Lung (tissue), 12 donors: ENCODE data around the gene FAAP20. TPM values are rescaled to one million over a fixed set of nuclear protein-coding genes. Genes with fewer than 3 reads are reported as not detected.

Source experiments
- ATAC-seq: fragments of 200-7000 bp; cut with Tn5 transposase; one replicate; pipeline ENCODE4 v1.9.1; 2020; ENCODE audit warnings: moderate number of reproducible peaks; ENCODE audit not compliant: insufficient read depth, low FRiP score
- DNase-seq, 3 donors: peaks; one replicate each; pipeline ENCODE4 v3.0.0-alpha.2; 2013 to 2017
- H3K27ac ChIP-seq, 2 donors: one replicate each; pipeline ENCODE4 v1.5.1; 2013; ENCODE audit warnings: mild to moderate bottlenecking in 2 of 2, moderate library complexity in 2 of 2, control low read depth in 1 of 2, inconsistent platforms in 1 of 2, low read depth in 1 of 2, low read length in 1 of 2
- H3K27me3 ChIP-seq, 3 donors: one replicate each; pipeline ENCODE4 v1.5.1; 2013; ENCODE audit warnings: low read length in 2 of 3; ENCODE audit not compliant: control insufficient read depth in 3 of 3, insufficient read depth in 3 of 3
- H3K36me3 ChIP-seq, 4 donors: one replicate each; pipeline ENCODE4 v1.5.1; 2013; ENCODE audit warnings: low read length in 4 of 4, mild to moderate bottlenecking in 1 of 4, moderate library complexity in 1 of 4; ENCODE audit not compliant: control insufficient read depth in 4 of 4, insufficient read depth in 4 of 4
- H3K4me1 ChIP-seq, 5 donors: one replicate each; pipeline ENCODE4 v1.5.1; 2013; ENCODE audit warnings: low read length in 5 of 5, mild to moderate bottlenecking in 2 of 5, moderate library complexity in 1 of 5; ENCODE audit not compliant: control insufficient read depth in 5 of 5, insufficient read depth in 5 of 5
- H3K4me3 ChIP-seq: one replicate; pipeline ENCODE4 v1.5.1; 2013; ENCODE audit warnings: mild to moderate bottlenecking, control low read depth, moderate library complexity
- H3K9ac ChIP-seq, 2 donors: one replicate each; pipeline ENCODE4 v1.5.1; 2013; ENCODE audit warnings: low read length in 2 of 2, control low read depth in 1 of 2; ENCODE audit not compliant: insufficient read depth in 1 of 2
- H3K9me3 ChIP-seq, 4 donors: one replicate each; pipeline ENCODE4 v1.5.1; 2013; ENCODE audit warnings: low read length in 3 of 4, mild to moderate bottlenecking in 1 of 4, moderate library complexity in 1 of 4; ENCODE audit not compliant: control insufficient read depth in 4 of 4, insufficient read depth in 3 of 4
- WGBS, 2 donors: extraction: QIAGEN DNeasy Blood & Tissue Kit; methylation state at CpG; one replicate each; pipeline ENCODE4 v1.1.7; 2013; 5-methylcytosine and 5-hydroxymethylcytosine counted together
- polyA plus RNA-seq, 2 donors: library from polyadenylated mRNA; stranded (reverse); fragments of 200-250 nt; gene quantifications; one replicate each; pipeline ENCODE4 v1.2.1, GENCODE V29; 2013
- total RNA-seq, 2 donors: library from RNA; depleted of rRNA in 1 of 2; stranded (reverse); fragments of >200 nt in 1 of 2; gene quantifications; one replicate each; pipeline ENCODE4 v1.2.1, GENCODE V29; 2014 to 2021
- TF ChIP-seq, protein P1 (sequence below): IDR thresholded peaks from 2 replicates; pipeline ENCODE4 v1.5.1; 2012; ENCODE audit warnings: mild to moderate bottlenecking; ENCODE audit errors: control extremely low read depth, extremely low read depth
- donor health status: control.
- donor health status: control.
- donor health status: Bipolar disorder and iron deficiency.
- donor health status: healthy.
- donor health status: DM: yes; HTN: yes; CAD: no.

The FAAP20 gene
- total and polyA plus RNA-seq, 4 donors, result 16.8 to 87.9 (median 68.4) TPM

DNA sequence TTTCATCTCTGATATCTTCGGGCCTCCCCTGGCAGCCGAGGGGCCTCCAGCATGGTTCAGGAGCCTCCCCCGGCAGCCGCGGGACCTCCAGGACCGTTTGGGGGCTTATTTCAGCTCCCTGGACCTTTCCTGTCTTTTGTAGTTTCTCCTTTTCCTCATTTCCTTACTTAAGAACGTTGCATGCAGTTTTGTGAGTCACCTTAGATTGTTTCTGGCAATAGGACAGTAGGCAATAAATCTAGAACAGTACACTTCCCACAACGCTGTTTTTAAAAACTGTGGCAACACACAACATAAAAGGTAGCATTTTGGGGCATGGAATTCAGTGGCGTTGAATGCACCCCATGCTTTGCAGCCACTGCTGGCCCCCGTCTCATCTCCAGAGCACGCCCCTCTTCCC is 24.4 kb downstream of the FAAP20 start:
- H3K4me3 ChIP-seq, result no peak overlapping the region
- 77% methylated on average over 11 of the region's 11 CpGs for WGBS, 2 donors
- no peak overlapping the region for H3K9ac ChIP-seq

DNA sequence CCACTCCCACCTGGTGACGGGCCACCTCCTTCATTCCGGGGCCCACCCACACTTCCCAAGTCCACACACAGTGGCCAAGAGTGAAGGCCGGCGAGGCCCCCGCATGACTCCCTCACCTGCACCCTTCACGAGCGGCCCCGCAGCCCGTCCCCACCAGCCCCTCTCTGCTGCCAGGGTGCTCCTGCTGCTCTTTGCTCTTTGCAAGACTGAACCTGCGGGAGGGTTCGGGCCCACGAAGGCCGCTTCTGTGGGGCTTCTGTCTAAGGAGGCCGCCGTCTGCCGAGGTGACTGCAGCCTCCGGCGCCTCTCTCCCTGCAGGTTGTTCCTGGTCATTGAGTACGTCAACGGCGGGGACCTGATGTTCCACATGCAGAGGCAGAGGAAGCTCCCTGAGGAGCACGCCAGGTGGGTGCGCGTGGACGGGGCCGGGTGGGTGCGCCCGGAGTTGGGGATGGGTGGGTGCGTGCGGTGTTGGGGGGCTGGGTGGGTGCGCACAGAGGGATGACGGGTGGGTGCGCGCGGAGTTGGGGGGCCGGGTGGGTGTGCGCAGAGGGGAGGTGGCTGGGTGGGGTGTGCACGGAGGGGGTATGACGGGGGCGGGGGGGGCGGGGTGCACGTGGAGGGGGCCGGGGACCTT is 25.3 kb downstream of the FAAP20 start:
- DNase-seq, result no peak
- H3K27me3 ChIP-seq, result no peaks in the 10 kb centered on the region
- WGBS, 2 donors, result 95% methylated on average over 43 of the region's 43 CpGs

More for the DNA sequence above, 24.4 kb downstream of the FAAP20 start:
- H3K4me1 ChIP-seq, result peaks cover 0 to 5% (median 0%) of the 10 kb centered on the region in 5 donors
- ATAC-seq (no peak), DNase-seq (no peak)
- no peak overlapping the region for H3K27ac ChIP-seq
- no peaks in the 10 kb centered on the region for H3K27me3 ChIP-seq
- TF ChIP-seq, protein P1, sequence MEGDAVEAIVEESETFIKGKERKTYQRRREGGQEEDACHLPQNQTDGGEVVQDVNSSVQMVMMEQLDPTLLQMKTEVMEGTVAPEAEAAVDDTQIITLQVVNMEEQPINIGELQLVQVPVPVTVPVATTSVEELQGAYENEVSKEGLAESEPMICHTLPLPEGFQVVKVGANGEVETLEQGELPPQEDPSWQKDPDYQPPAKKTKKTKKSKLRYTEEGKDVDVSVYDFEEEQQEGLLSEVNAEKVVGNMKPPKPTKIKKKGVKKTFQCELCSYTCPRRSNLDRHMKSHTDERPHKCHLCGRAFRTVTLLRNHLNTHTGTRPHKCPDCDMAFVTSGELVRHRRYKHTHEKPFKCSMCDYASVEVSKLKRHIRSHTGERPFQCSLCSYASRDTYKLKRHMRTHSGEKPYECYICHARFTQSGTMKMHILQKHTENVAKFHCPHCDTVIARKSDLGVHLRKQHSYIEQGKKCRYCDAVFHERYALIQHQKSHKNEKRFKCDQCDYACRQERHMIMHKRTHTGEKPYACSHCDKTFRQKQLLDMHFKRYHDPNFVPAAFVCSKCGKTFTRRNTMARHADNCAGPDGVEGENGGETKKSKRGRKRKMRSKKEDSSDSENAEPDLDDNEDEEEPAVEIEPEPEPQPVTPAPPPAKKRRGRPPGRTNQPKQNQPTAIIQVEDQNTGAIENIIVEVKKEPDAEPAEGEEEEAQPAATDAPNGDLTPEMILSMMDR, result no peak
- H3K36me3 ChIP-seq, result peaks cover 0 to 12% (median 0%) of the 10 kb centered on the region in 4 donors
- no peaks in the 10 kb centered on the region for H3K9me3 ChIP-seq

GRCh38 chr1:2168535-2168934 is 26.0 kb downstream of the FAAP20 start:
- H3K4me3 ChIP-seq, result no peak overlapping the region
- H3K27me3 ChIP-seq, result no peaks in the 10 kb centered on the region
- WGBS, 2 donors, result 91 to 92% methylated on average over 12 of the region's 12 CpGs
- H3K9me3 ChIP-seq, result no peaks in the 10 kb centered on the region
- DNase-seq (no peak), ATAC-seq (no peak)
- no peak overlapping the region for H3K9ac ChIP-seq
- peaks cover 0 to 12% (median 0%) of the 10 kb centered on the region in 4 donors for H3K36me3 ChIP-seq
- no peak overlapping the region for H3K27ac ChIP-seq
- H3K4me1 ChIP-seq, result no peaks in the 10 kb centered on the region
- TF ChIP-seq, protein P1, result no peak

More for the DNA sequence above, 25.3 kb downstream of the FAAP20 start:
- H3K4me3 ChIP-seq, result no peak overlapping the region
- H3K4me1 ChIP-seq, result peaks cover 0 to under 1% (median 0%) of the 10 kb centered on the region in 5 donors
- H3K9ac ChIP-seq, result no peak overlapping the region
- peaks cover 0 to 12% (median 0%) of the 10 kb centered on the region in 4 donors for H3K36me3 ChIP-seq
- H3K27ac ChIP-seq, result no peak overlapping the region
- no peaks in the 10 kb centered on the region for H3K9me3 ChIP-seq
- ATAC-seq, result no peak
- TF ChIP-seq, protein P1, result no peak

DNA sequence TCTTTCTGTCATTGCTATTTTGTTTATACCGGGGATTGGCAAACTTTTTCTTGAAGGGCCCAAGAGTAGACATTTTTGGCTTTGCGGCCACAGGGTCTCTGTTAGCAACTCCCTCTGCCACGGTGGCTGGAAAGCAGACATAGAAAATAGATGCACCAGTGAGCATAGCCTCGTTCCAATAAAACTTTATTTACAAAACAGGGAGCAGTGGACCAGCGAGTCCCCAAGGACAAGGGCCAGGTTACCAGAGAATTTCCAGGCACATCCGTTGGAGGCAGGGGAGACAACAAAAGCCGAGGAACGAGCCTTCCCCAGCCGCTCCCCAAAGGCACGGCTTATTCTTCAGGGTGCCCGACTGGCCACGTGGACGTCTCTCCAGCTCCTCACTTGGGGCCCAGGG is 26.5 kb downstream of the FAAP20 start:
- 95 to 96% methylated on average over 13 of the region's 13 CpGs for WGBS, 2 donors
- Histone ChIP-seq H3K9ac (no peak overlapping the region), H3K4me1 (no peaks in the 10 kb centered on the region), H3K9me3 (no peaks in the 10 kb centered on the region), H3K27me3 (no peaks in the 10 kb centered on the region), H3K36me3 (peaks cover 0 to 14% (median 0%) of the 10 kb centered on the region in 4 donors), H3K27ac (no peak overlapping the region), H3K4me3 (no peak overlapping the region)
- ATAC-seq (no peak), DNase-seq (no peak)
- TF ChIP-seq, protein P1, result no peak
